ENCODE data around the gene E2F1.

E2F1 gene

GRCh38 chr20:33674294-33675135, 11.7 kb downstream of the E2F1 start, which contains the start of gene NECAB3:
Gene NECAB3 (minus strand): TSS chr20:33674428. CDS start chr20:33674352, 76 bp downstream.
- Histone ChIP-seq H4K8ac (ENCODE audit: low read depth, low read length) (no peak within 1 kb of the TSS), H2BK12ac (ENCODE audit: low read length) (no peak within 1 kb of the TSS), H2BK15ac (ENCODE audit: low read length) (peak within 1 kb of the TSS; percentile 90), H3K4me2 (ENCODE audit: insufficient read depth, low read length, poor library complexity, severe bottlenecking) (peak within 1 kb of the TSS; percentile 94), H2BK120ac (ENCODE audit: low read depth, low read length) (no peak within 1 kb of the TSS), H3K27me3 (ENCODE audit: control insufficient read depth in 3 of 3, insufficient read depth in 3 of 3, low read depth in 1 of 3, low read length in 3 of 3) (no peaks in the 10 kb centered on the region), H3K79me1 (ENCODE audit: low read depth, low read length) (peaks cover 5% of the 10 kb centered on the region), H3K4me3 (ENCODE audit: low read length in 2 of 2) (peak within 1 kb of the TSS; percentile 62 to 84), H3K14ac (ENCODE audit: low read length) (peak within 1 kb of the TSS; percentile 100), H4K91ac (ENCODE audit: low read depth, low read length, poor library complexity) (no peak within 1 kb of the TSS), H3K4me1 (ENCODE audit: control insufficient read depth in 2 of 2, insufficient read depth in 1 of 2, low read depth in 1 of 2, low read length in 2 of 2) (peaks cover 26 to 29% of the 10 kb centered on the region in 2 donors), H3K9ac (ENCODE audit: low read depth, low read length, poor library complexity) (peak within 1 kb of the TSS; percentile 93), H3K4ac (ENCODE audit: low read length) (peak within 1 kb of the TSS; percentile 30), H2AK5ac (ENCODE audit: low read depth, low read length) (peak within 1 kb of the TSS; percentile 98), H3K27ac (replicated peaks; ENCODE audit: low read length) (no peak within 1 kb of the TSS), H3K18ac (ENCODE audit: low read length) (peak within 1 kb of the TSS; percentile 93), H3K9me3 (replicated peaks in 1 of 2; ENCODE audit: control insufficient read depth in 2 of 2, insufficient read depth in 1 of 2, low read depth in 1 of 2, low read length in 2 of 2) (peaks cover 0 to 7% of the 10 kb centered on the region in 2 donors), H2AFZ (ENCODE audit: low read length) (peak within 1 kb of the TSS; percentile 94), H2BK5ac (ENCODE audit: low read length) (peak within 1 kb of the TSS; percentile 70), H3K23ac (ENCODE audit: low read depth, low read length, poor library complexity) (peak within 1 kb of the TSS; percentile 44), H3K36me3 (replicated peaks in 1 of 2; ENCODE audit: control insufficient read depth in 2 of 2, insufficient read depth in 2 of 2, low read length in 2 of 2) (peaks cover 27 to 54% of the 10 kb centered on the region in 2 donors)
- WGBS, 2 donors (ENCODE audit: extremely low coverage in 2 of 2, insufficient read length in 2 of 2, insufficient replicate concordance in 1 of 2), result no CpG with 5 or more reads among the region's 73 CpGs
- DNase-seq (ENCODE audit: low spot score), result peak; percentile 80

- no peak overlapping the region for H4K8ac ChIP-seq (ENCODE audit: low read depth, low read length)
- DNase-seq (ENCODE audit: low spot score), result no peak
- H3K9ac ChIP-seq (ENCODE audit: low read depth, low read length, poor library complexity), result peak overlapping the region; percentile 93
- peak overlapping the region; percentile 98 for H2AK5ac ChIP-seq (ENCODE audit: low read depth, low read length)
- H3K23ac ChIP-seq (ENCODE audit: low read depth, low read length, poor library complexity), result peak overlapping the region; percentile 44
- peak overlapping the region; percentile 90 for H2BK15ac ChIP-seq (ENCODE audit: low read length)
- no peaks in the 10 kb centered on the region for H3K27me3 ChIP-seq (ENCODE audit: control insufficient read depth in 3 of 3, insufficient read depth in 3 of 3, low read depth in 1 of 3, low read length in 3 of 3)
- peak overlapping the region; percentile 70 for H2BK5ac ChIP-seq (ENCODE audit: low read length)
- H2BK12ac ChIP-seq (ENCODE audit: low read length), result no peak overlapping the region
- peak overlapping the region; percentile 63 for H3K14ac ChIP-seq (ENCODE audit: low read length)
- H3K4me2 ChIP-seq (ENCODE audit: insufficient read depth, low read length, poor library complexity, severe bottlenecking), result peak overlapping the region; percentile 94
- H3K27ac ChIP-seq (replicated peaks; ENCODE audit: low read length), result no peak overlapping the region
- peak overlapping the region; percentile 30 for H3K4ac ChIP-seq (ENCODE audit: low read length)
- no peak overlapping the region for H2BK120ac ChIP-seq (ENCODE audit: low read depth, low read length)
- H3K36me3 ChIP-seq (replicated peaks in 1 of 2; ENCODE audit: control insufficient read depth in 2 of 2, insufficient read depth in 2 of 2, low read length in 2 of 2), result peaks cover 23 to 53% of the 10 kb centered on the region in 2 donors
- peaks cover 0 to 7% of the 10 kb centered on the region in 2 donors for H3K9me3 ChIP-seq (replicated peaks in 1 of 2; ENCODE audit: control insufficient read depth in 2 of 2, insufficient read depth in 1 of 2, low read depth in 1 of 2, low read length in 2 of 2)
- peaks cover 5% of the 10 kb centered on the region for H3K79me1 ChIP-seq (ENCODE audit: low read depth, low read length)
- H4K91ac ChIP-seq (ENCODE audit: low read depth, low read length, poor library complexity), result no peak overlapping the region
- peak overlapping the region; percentile 93 for H3K18ac ChIP-seq (ENCODE audit: low read length)
- peak overlapping the region; percentile 62 to 84 for H3K4me3 ChIP-seq (ENCODE audit: low read length in 2 of 2)
- no CpG with 5 or more reads among the region's 29 CpGs for WGBS, 2 donors (ENCODE audit: extremely low coverage in 2 of 2, insufficient read length in 2 of 2, insufficient replicate concordance in 1 of 2)
- H3K4me1 ChIP-seq (ENCODE audit: control insufficient read depth in 2 of 2, insufficient read depth in 1 of 2, low read depth in 1 of 2, low read length in 2 of 2), result peaks cover 26 to 29% of the 10 kb centered on the region in 2 donors
- peak overlapping the region; percentile 94 for H2AFZ ChIP-seq (ENCODE audit: low read length)
Measured at GRCh38 chr20:33673410-33674293, 12.5 kb downstream of the E2F1 start.

DNA sequence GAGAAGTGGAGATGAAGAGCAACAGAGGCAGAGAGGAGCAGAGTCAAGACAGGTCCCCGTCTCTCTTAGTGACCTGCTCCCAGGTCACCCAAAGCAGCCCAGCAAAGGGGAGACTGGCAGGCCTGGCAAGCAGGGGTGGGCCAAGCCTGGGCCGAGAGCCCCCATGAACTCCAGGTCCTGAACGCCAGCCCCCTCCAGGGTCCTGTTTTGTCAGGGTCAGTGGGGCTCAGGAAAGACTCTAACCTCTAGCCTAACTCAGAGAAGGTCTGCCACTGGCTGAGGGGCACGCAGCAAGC, 13.1 kb downstream of the E2F1 start:
- Histone ChIP-seq H2BK120ac (ENCODE audit: low read depth, low read length) (no peak overlapping the region), H3K4me2 (ENCODE audit: insufficient read depth, low read length, poor library complexity, severe bottlenecking) (peak overlapping the region; percentile 94), H2BK5ac (ENCODE audit: low read length) (peak overlapping the region; percentile 70), H3K36me3 (replicated peaks in 1 of 2; ENCODE audit: control insufficient read depth in 2 of 2, insufficient read depth in 2 of 2, low read length in 2 of 2) (peaks cover 19 to 53% of the 10 kb centered on the region in 2 donors), H4K91ac (ENCODE audit: low read depth, low read length, poor library complexity) (no peak overlapping the region), H3K9ac (ENCODE audit: low read depth, low read length, poor library complexity) (peak overlapping the region; percentile 93), H3K79me1 (ENCODE audit: low read depth, low read length) (peaks cover 5% of the 10 kb centered on the region), H3K4me1 (ENCODE audit: control insufficient read depth in 2 of 2, insufficient read depth in 1 of 2, low read depth in 1 of 2, low read length in 2 of 2) (peaks cover 26 to 29% of the 10 kb centered on the region in 2 donors), H3K9me3 (replicated peaks in 1 of 2; ENCODE audit: control insufficient read depth in 2 of 2, insufficient read depth in 1 of 2, low read depth in 1 of 2, low read length in 2 of 2) (peaks cover 0 to 4% of the 10 kb centered on the region in 2 donors), H3K4ac (ENCODE audit: low read length) (peak overlapping the region; percentile 30), H3K14ac (ENCODE audit: low read length) (no peak overlapping the region), H2AK5ac (ENCODE audit: low read depth, low read length) (peak overlapping the region; percentile 98), H3K23ac (ENCODE audit: low read depth, low read length, poor library complexity) (no peak overlapping the region), H3K27ac (replicated peaks; ENCODE audit: low read length) (no peak overlapping the region), H4K8ac (ENCODE audit: low read depth, low read length) (no peak overlapping the region), H3K4me3 (ENCODE audit: low read length in 2 of 2) (peak overlapping the region; percentile 62 to 84), H3K27me3 (ENCODE audit: control insufficient read depth in 3 of 3, insufficient read depth in 3 of 3, low read depth in 1 of 3, low read length in 3 of 3) (no peaks in the 10 kb centered on the region), H3K18ac (ENCODE audit: low read length) (peak overlapping the region; percentile 93), H2BK15ac (ENCODE audit: low read length) (peak overlapping the region; percentile 90), H2AFZ (ENCODE audit: low read length) (no peak overlapping the region), H2BK12ac (ENCODE audit: low read length) (no peak overlapping the region)
- no peak for DNase-seq (ENCODE audit: low spot score)
- WGBS, 2 donors (ENCODE audit: extremely low coverage in 2 of 2, insufficient read length in 2 of 2, insufficient replicate concordance in 1 of 2), result no CpG with 5 or more reads among the region's 4 CpGs
